MM.1S (cell line): Measurements from ENCODE around the gene RAVER1.
"Not testable (repeated sequence)": the region's sequence is repeated elsewhere in the genome, so short reads cannot be mapped to it uniquely, and the experiment has no call there.

Experiments
- DNase-seq: peaks from one replicate; pipeline ENCODE4 v3.0.0-alpha.2; 2015
- H2AFZ ChIP-seq: fragments of 300-600 bp; sonication (generic); 2 replicates; pipeline ENCODE4 v1.6.0; 2016; ENCODE audit warnings: antibody characterized with exemption, low read length
- H3F3A ChIP-seq: fragments of 300-600 bp; sonication (generic); 2 replicates; pipeline ENCODE4 v1.6.1; 2016; ENCODE audit warnings: mild to moderate bottlenecking, antibody characterized with exemption, low read length, moderate library complexity, mixed read lengths; ENCODE audit not compliant: insufficient read depth
- H3K27ac ChIP-seq: fragments of 300-600 bp; sonication (generic); 2 replicates; pipeline ENCODE4 v1.5.1; 2016; ENCODE audit warnings: mild to moderate bottlenecking, low read length
- H3K27me3 ChIP-seq: fragments of 300-600 bp; sonication (generic); replicated peaks from 2 replicates; pipeline ENCODE4 v1.6.0; 2016; ENCODE audit warnings: low read length; ENCODE audit not compliant: insufficient read depth
- H3K36me3 ChIP-seq: fragments of 300-600 bp; sonication (generic); replicated peaks from 2 replicates; pipeline ENCODE4 v1.6.1; 2016; ENCODE audit warnings: mild to moderate bottlenecking, low read length, mixed read lengths; ENCODE audit not compliant: insufficient read depth
- H3K4me1 ChIP-seq: fragments of 300-600 bp; sonication (generic); 2 replicates; pipeline ENCODE4 v1.6.1; 2016; ENCODE audit warnings: low read length, mixed read lengths
- H3K4me2 ChIP-seq: fragments of 300-600 bp; sonication (generic); 2 replicates; pipeline ENCODE4 v1.6.0; 2016; ENCODE audit warnings: low read depth, low read length
- H3K4me3 ChIP-seq: fragments of 300-600 bp; sonication (generic); 2 replicates; pipeline ENCODE4 v1.5.1; 2016; ENCODE audit warnings: low read length, mixed read lengths
- H3K79me2 ChIP-seq: fragments of 300-600 bp; sonication (generic); 2 replicates; pipeline ENCODE4 v1.6.1; 2016; ENCODE audit warnings: mixed run types, low read length, mixed read lengths
- H3K9ac ChIP-seq: fragments of 300-600 bp; sonication (generic); 2 replicates; pipeline ENCODE4 v1.6.1; 2016; ENCODE audit warnings: low read length, mixed read lengths
- H3K9me2 ChIP-seq: fragments of 300-600 bp; sonication (generic); replicated peaks from 2 replicates; pipeline ENCODE4 v1.6.1; 2016; ENCODE audit warnings: mild to moderate bottlenecking, low read length, mixed read lengths; ENCODE audit not compliant: insufficient read depth
- H3K9me3 ChIP-seq: fragments of 300-600 bp; sonication (generic); replicated peaks from 2 replicates; pipeline ENCODE4 v1.6.1; 2016; ENCODE audit warnings: mild to moderate bottlenecking, low read length, mixed read lengths; ENCODE audit not compliant: insufficient read depth
- H4K20me1 ChIP-seq: fragments of 300-600 bp; sonication (generic); 2 replicates; pipeline ENCODE4 v1.6.1; 2016; ENCODE audit warnings: mild to moderate bottlenecking, low read length, moderate library complexity, mixed read lengths; ENCODE audit not compliant: insufficient read depth
- EZH2 ChIP-seq: fragments of 300-600 bp; sonication (generic); optimal IDR thresholded peaks from 2 replicates; pipeline ENCODE3; 2017; ENCODE audit warnings: low read depth, mild to moderate bottlenecking, antibody characterized with exemption, low read length, mixed read lengths
- EZH2phosphoT487 ChIP-seq: fragments of 300-600 bp; sonication (generic); IDR thresholded peaks from 2 replicates; pipeline ENCODE4 v1.6.1; 2018; ENCODE audit warnings: antibody characterized with exemption, low read length
- TF ChIP-seq, protein P1 (sequence below): fragments of 300-600 bp; sonication (generic); IDR thresholded peaks from 2 replicates; pipeline ENCODE4 v1.5.1; 2016; ENCODE audit warnings: antibody characterized with exemption, low read length, mixed read lengths

Gene RAVER1

DNA sequence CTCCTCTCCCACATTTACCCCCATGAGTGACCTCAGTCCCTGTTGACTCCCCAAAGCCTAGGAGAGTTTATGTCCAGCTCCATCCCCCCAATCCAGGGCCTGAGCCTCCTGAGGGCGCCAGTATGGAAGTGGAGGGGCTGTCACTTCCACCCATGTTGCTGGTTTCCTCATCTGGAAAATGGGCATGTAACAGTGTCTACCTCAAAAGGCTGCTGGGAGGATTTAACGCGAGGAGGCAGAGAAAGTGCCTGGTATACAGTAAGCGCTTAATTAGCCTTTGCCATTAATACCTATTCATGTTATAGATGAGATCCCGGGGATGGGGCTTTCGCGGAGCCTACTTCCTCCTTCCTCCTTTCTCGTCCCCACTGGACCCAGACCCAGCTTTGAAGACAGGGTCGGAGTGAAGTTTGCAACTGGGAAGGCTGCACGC is 46.6 kb upstream of the RAVER1 start:
- H3K4me2 ChIP-seq = peak overlapping the region; percentile 98
- no peak for TF ChIP-seq EZH2
- no peak for TF ChIP-seq EZH2phosphoT487
- peak overlapping the region; percentile 87 for H3K9ac ChIP-seq
- no peaks in the 10 kb centered on the region for H3F3A ChIP-seq
- no peaks in the 10 kb centered on the region for H3K9me2 ChIP-seq
- no peaks in the 10 kb centered on the region for H3K27me3 ChIP-seq
- peak overlapping the region; percentile 89 for H2AFZ ChIP-seq
- DNase-seq = no peak
- no peaks in the 10 kb centered on the region for H4K20me1 ChIP-seq
- no peaks in the 10 kb centered on the region for H3K9me3 ChIP-seq
- no peaks in the 10 kb centered on the region for H3K36me3 ChIP-seq
- H3K4me3 ChIP-seq = peak overlapping the region; percentile 86
- H3K4me1 ChIP-seq = peaks cover 5% of the 10 kb centered on the region
- peaks cover 18% of the 10 kb centered on the region for H3K79me2 ChIP-seq
- H3K27ac ChIP-seq = peak overlapping the region; percentile 36; the same call in 1 of the 2 replicates

GRCh38 chr19:10378124-10378523 is 44.8 kb upstream of the RAVER1 start:
- Histone ChIP-seq H3K9ac (no peak overlapping the region), H3K79me2 (peaks cover 18% of the 10 kb centered on the region), H3K27ac (no peak overlapping the region), H3K9me3 (no peaks in the 10 kb centered on the region), H3K27me3 (no peaks in the 10 kb centered on the region), H3K4me3 (no peak overlapping the region), H2AFZ (no peak overlapping the region), H3K4me2 (no peak overlapping the region), H3K4me1 (peaks cover 5% of the 10 kb centered on the region), H3K9me2 (no peaks in the 10 kb centered on the region), H3K36me3 (no peaks in the 10 kb centered on the region), H3F3A (no peaks in the 10 kb centered on the region), H4K20me1 (no peaks in the 10 kb centered on the region)
- no peak for DNase-seq
- TF ChIP-seq EZH2 (no peak), EZH2phosphoT487 (no peak)
- TF ChIP-seq, protein P1, sequence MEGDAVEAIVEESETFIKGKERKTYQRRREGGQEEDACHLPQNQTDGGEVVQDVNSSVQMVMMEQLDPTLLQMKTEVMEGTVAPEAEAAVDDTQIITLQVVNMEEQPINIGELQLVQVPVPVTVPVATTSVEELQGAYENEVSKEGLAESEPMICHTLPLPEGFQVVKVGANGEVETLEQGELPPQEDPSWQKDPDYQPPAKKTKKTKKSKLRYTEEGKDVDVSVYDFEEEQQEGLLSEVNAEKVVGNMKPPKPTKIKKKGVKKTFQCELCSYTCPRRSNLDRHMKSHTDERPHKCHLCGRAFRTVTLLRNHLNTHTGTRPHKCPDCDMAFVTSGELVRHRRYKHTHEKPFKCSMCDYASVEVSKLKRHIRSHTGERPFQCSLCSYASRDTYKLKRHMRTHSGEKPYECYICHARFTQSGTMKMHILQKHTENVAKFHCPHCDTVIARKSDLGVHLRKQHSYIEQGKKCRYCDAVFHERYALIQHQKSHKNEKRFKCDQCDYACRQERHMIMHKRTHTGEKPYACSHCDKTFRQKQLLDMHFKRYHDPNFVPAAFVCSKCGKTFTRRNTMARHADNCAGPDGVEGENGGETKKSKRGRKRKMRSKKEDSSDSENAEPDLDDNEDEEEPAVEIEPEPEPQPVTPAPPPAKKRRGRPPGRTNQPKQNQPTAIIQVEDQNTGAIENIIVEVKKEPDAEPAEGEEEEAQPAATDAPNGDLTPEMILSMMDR = no peak

DNA sequence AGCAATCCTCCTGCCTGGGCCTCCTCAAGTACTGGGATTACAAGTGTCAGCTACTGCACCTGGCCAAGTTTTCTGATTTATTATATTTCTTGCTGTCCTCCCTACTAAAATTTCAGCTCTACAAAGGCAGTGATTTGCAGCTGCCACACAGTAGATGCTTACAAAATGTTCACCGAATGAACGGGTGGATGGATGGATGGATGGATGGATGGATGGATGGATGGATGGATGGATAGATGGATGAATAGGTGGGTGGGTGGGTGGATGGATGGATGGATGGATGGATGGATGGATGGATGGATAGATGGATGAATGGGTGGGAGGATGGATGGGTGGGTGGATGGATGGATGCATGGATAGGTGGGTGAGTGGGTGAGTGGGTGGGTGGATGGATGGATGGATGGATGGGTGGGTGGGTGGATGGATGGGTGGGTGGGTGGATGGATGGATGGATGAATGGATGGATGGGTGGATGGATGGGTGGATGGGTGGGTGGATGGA is 43.9 kb upstream of the RAVER1 start:
- not testable (repeated sequence) for H3K27me3 ChIP-seq, H3F3A ChIP-seq, H4K20me1 ChIP-seq, DNase-seq, H3K36me3 ChIP-seq, H3K4me3 ChIP-seq, H3K4me2 ChIP-seq, H3K9ac ChIP-seq, H3K9me3 ChIP-seq, H3K27ac ChIP-seq, H3K4me1 ChIP-seq, H2AFZ ChIP-seq, H3K9me2 ChIP-seq
- peaks cover 18% of the 10 kb centered on the region for H3K79me2 ChIP-seq

DNA sequence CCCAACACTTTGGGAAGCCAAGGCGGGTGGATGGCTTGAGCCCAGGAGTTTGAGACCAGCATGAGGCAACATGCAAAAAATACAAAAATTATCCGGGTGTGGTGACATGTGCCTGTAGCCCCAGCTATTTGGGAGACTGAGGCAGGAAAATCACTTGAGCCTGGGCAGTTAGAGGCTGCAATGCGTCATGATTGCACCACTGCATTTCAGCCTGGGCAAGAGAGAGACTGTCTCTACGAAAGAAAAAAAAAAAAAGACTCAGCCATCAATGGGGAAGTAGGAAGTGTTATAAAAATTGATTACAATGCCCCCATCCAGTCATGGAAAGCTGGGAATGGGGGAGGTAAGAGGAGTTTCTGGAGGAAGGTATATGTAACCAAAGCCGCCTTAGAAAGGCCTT is 41.6 kb upstream of the RAVER1 start:
- Histone ChIP-seq H3K27me3 (no peaks in the 10 kb centered on the region), H2AFZ (no peak overlapping the region), H3K4me2 (no peak overlapping the region), H4K20me1 (no peaks in the 10 kb centered on the region), H3K9ac (no peak overlapping the region), H3K4me1 (no peaks in the 10 kb centered on the region), H3K9me2 (no peaks in the 10 kb centered on the region), H3K4me3 (no peak overlapping the region), H3K79me2 (peaks cover 14% of the 10 kb centered on the region), H3K9me3 (no peaks in the 10 kb centered on the region), H3F3A (no peaks in the 10 kb centered on the region), H3K27ac (no peak overlapping the region), H3K36me3 (no peaks in the 10 kb centered on the region)
- TF ChIP-seq EZH2 (no peak), EZH2phosphoT487 (no peak)
- TF ChIP-seq, protein P1 = no peak
- DNase-seq = no peak
